Measurements from ENCODE around the gene ZDHHC12.

The ZDHHC12 gene

DNA sequence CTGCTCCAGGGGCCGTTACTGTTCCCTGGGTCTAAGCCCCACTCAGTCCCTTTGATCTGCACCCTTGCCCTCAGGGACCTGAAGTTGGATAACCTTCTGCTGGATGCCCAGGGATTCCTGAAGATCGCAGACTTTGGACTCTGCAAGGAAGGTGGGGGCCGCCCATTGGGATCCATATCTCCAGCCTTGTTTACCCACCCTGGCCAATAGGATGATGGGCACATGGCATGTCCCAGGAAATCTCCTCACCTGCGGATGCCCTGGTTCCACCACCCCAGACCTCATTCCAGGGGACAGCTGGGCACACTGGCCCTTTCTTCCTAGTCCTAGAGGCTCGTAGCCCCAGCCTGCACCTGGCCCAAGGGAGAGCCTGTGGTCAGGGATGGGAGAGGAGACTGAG, 5.5 kb downstream of the ZDHHC12 start:
- TF ChIP-seq, protein P1, sequence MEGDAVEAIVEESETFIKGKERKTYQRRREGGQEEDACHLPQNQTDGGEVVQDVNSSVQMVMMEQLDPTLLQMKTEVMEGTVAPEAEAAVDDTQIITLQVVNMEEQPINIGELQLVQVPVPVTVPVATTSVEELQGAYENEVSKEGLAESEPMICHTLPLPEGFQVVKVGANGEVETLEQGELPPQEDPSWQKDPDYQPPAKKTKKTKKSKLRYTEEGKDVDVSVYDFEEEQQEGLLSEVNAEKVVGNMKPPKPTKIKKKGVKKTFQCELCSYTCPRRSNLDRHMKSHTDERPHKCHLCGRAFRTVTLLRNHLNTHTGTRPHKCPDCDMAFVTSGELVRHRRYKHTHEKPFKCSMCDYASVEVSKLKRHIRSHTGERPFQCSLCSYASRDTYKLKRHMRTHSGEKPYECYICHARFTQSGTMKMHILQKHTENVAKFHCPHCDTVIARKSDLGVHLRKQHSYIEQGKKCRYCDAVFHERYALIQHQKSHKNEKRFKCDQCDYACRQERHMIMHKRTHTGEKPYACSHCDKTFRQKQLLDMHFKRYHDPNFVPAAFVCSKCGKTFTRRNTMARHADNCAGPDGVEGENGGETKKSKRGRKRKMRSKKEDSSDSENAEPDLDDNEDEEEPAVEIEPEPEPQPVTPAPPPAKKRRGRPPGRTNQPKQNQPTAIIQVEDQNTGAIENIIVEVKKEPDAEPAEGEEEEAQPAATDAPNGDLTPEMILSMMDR (IDR thresholded peaks at IDR 0.05; ENCODE audit: control insufficient read depth, extremely low read depth, insufficient read depth): no peak
- no peak for DNase-seq (ENCODE audit: low read depth)
- H3K4me3 ChIP-seq (ENCODE audit: low read depth, low read length): no peak overlapping the region

DNA sequence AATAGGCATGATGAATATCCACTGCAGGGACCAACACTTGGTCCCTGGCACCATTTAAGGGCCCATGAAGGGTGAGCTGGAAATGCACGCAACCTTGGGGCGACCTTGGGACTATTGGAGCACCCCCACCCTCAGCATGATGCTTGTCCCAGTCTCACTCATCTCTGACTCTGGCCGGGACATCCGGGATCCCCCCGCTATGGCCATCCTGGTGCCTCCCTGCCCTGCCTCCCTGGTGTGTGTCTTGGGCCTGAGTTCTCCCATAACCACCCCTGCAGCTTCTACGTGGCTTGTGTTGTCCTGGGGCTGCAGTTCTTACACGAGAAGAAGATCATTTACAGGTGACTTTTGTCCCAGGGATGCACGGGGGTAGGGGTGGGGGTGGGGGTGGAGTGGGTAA, 5.9 kb downstream of the ZDHHC12 start:
- no peak overlapping the region for H3K4me3 ChIP-seq (ENCODE audit: low read depth, low read length)
- TF ChIP-seq, protein P1 (IDR thresholded peaks at IDR 0.05; ENCODE audit: control insufficient read depth, extremely low read depth, insufficient read depth): no peak
- DNase-seq (ENCODE audit: low read depth): no peak

DNA sequence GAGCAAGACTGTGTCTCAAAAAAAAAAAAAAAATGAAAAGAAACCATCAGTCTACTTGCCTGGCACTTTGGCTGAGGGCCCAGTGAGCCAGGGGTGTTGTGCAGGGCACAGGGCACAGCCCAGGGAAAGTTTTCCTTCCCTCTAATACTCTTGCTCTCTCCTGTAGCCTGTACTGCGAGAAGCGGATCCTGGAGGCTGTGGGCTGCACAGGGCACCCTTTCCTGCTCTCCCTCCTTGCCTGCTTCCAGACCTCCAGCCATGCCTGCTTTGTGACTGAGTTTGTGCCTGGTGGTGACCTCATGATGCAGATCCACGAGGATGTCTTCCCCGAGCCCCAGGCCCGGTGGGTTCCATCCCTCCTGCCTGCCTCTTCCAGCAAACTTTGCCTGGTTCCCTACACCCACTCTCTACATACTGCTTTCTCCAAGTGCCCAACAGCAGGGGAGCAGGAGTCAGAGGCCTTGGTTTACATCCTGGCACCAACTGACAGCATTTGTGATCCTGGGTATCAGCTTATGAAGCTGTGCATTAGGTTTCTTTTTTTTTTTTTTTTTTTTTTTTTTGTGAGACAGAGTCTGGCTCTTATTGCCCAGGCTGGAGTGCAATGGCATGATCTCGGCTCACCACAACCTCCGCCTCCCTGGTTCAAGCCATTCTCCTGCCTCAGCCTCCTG, 7.2 kb downstream of the ZDHHC12 start:
- DNase-seq (ENCODE audit: low read depth): no peak
- TF ChIP-seq, protein P1 (IDR thresholded peaks at IDR 0.05; ENCODE audit: control insufficient read depth, extremely low read depth, insufficient read depth): no peak
- no peak overlapping the region for H3K4me3 ChIP-seq (ENCODE audit: low read depth, low read length)

DNA sequence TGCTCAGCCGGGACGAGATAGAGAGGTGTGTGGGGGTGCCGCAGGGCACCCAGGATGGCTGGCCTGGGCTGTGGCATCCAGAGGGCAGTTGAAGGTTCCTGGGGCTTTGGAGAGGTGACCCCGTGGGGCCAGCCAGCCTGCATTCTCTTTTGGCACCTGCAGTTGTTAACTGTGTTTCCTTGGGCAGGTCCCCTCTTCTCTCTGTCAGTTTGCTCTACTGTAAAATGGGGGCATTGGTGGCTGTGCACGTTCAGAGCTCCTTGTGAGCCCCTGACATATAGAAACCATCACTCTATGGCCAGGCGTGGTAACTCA, 8.5 kb downstream of the ZDHHC12 start:
- TF ChIP-seq, protein P1 (IDR thresholded peaks at IDR 0.05; ENCODE audit: control insufficient read depth, extremely low read depth, insufficient read depth): no peak
- H3K4me3 ChIP-seq (ENCODE audit: low read depth, low read length): no peak overlapping the region
- DNase-seq (ENCODE audit: low read depth): no peak

DNA sequence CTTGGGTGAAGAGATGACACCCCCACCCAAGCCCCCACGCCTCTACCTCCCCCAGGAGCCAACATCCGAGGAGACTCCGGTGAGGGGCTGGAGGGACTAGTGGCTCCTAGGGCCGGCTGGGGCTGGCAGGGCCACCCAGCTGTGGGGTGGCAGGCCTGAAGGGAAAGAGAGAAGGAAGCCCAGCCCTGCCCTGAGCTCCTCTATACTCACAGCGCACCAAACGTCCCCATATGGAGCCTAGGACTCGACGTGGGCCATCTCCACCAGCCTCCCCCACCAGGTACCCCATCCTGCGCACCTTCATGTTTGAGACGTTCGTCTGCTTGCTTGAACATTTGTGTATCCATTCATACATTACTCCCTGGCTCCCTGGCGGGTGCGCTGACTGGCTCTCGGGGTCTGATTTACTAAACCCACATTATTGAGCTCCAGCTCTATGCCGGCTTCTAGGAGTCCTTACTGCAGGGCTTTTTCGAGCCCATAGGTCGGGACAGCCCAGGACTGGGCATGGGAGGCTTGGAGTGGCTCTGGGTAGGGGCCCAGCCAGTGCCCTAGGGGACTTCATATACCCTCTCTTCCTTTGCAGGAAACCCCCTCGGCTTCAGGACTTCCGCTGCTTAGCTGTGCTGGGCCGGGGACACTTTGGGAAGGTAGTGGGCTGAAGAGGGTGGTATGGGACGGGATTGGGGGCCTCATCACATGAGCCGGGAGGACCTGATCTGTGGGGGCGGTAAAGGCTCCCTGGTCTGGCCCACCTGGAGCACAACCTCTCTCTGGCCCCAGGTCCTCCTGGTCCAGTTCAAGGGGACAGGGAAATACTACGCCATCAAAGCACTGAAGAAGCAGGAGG, 9.1 kb downstream of the ZDHHC12 start:
- TF ChIP-seq, protein P1 (IDR thresholded peaks at IDR 0.05; ENCODE audit: control insufficient read depth, extremely low read depth, insufficient read depth): no peak
- DNase-seq (ENCODE audit: low read depth): no peak
- no peak overlapping the region for H3K4me3 ChIP-seq (ENCODE audit: low read depth, low read length)

DNA sequence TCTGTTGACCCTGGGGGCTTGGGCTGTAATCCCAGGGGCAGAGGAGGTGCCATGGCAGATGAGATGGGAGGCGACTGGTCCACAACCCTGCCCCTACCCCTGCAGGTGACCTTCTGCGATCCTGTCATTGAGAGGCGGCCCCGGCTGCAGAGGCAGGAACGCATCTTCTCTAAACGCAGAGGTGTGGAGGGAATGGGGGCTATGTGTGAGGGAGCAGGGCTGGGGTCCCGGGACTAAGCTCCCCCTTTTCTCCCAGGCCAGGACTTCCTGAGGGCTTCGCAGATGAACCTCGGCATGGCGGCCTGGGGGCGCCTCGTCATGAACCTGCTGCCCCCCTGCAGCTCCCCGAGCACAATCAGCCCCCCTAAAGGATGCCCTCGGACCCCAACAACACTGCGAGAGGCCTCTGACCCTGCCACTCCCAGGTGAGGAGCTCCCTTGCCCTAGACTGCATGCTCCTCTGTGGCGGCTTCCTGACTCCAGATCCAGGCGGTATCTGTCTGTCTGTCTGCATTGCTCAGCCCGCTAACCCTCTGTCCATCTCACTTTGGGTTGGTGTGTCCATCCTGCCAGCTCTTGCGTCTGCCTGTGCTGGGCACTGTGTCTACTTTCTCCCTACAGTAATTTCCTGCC, 9.9 kb downstream of the ZDHHC12 start:
- DNase-seq (ENCODE audit: low read depth): no peak
- H3K4me3 ChIP-seq (ENCODE audit: low read depth, low read length): no peak overlapping the region
- TF ChIP-seq, protein P1 (IDR thresholded peaks at IDR 0.05; ENCODE audit: control insufficient read depth, extremely low read depth, insufficient read depth): no peak
